ENCODE results near the gene PRPF19. TPM values are rescaled to one million over a fixed set of nuclear protein-coding genes. Genes with fewer than 3 reads are reported as not detected.

The PRPF19 gene
- total RNA-seq, 1 donor from 2014 or later, result 182 TPM

GRCh38 chr11:60871378-60872061 lies 34.9 kb downstream of the PRPF19 start:
- H3K27ac Mint-ChIP-seq, result peak overlapping the region; percentile 55
- peaks cover 65% of the 10 kb centered on the region for H3K4me1 Mint-ChIP-seq (ENCODE audit: low read depth)
- H3K36me3 Mint-ChIP-seq (ENCODE audit: low read depth), result peaks cover 8% of the 10 kb centered on the region
- intact Hi-C loops (cut with micrococcal nuclease), result loop anchor here (5.0 kb wide), 1 partner anchor 39 kb away; no protein-coding TSS in a partner anchor
- no peaks in the 10 kb centered on the region for H3K27me3 Mint-ChIP-seq (ENCODE audit: low read depth)
- no peak overlapping the region for H3K4me3 Mint-ChIP-seq (ENCODE audit: low read depth)
- peak; percentile 31 for DNase-seq (ENCODE audit: low spot score)
- no peaks in the 10 kb centered on the region for H3K9me3 Mint-ChIP-seq

GRCh38 chr11:60870733-60871377 lies 35.5 kb downstream of the PRPF19 start:
- no peaks in the 10 kb centered on the region for H3K27me3 Mint-ChIP-seq (ENCODE audit: low read depth)

GRCh38 chr11:60870276-60870675 lies 36.1 kb downstream of the PRPF19 start:
- H3K27me3 Mint-ChIP-seq (ENCODE audit: low read depth), result no peaks in the 10 kb centered on the region
- H3K27ac Mint-ChIP-seq, result no peak overlapping the region
- H3K36me3 Mint-ChIP-seq (ENCODE audit: low read depth), result peaks cover 5% of the 10 kb centered on the region
- intact Hi-C loops (cut with micrococcal nuclease), result loop anchor here (5.0 kb wide), 1 partner anchor 38 kb away; no protein-coding TSS in a partner anchor
- peaks cover 71% of the 10 kb centered on the region for H3K4me1 Mint-ChIP-seq (ENCODE audit: low read depth)
- no peak for DNase-seq (ENCODE audit: low spot score)
- H3K9me3 Mint-ChIP-seq, result no peaks in the 10 kb centered on the region
- H3K4me3 Mint-ChIP-seq (ENCODE audit: low read depth), result no peak overlapping the region

More at GRCh38 chr11:60870733-60871377, 35.5 kb downstream of the PRPF19 start:
- H3K36me3 Mint-ChIP-seq (ENCODE audit: low read depth), result peaks cover 5% of the 10 kb centered on the region
- no peak overlapping the region for H3K4me3 Mint-ChIP-seq (ENCODE audit: low read depth)
- no peak for DNase-seq (ENCODE audit: low spot score)
- peak overlapping the region; percentile 55 for H3K27ac Mint-ChIP-seq
- no peaks in the 10 kb centered on the region for H3K9me3 Mint-ChIP-seq
- peaks cover 68% of the 10 kb centered on the region for H3K4me1 Mint-ChIP-seq (ENCODE audit: low read depth)
- intact Hi-C loops (cut with micrococcal nuclease), result loop anchor here (5.0 kb wide), 1 partner anchor 39 kb away; no protein-coding TSS in a partner anchor

- Mint-ChIP-seq H3K36me3 (ENCODE audit: low read depth) (peaks cover 5% of the 10 kb centered on the region), H3K4me1 (ENCODE audit: low read depth) (peaks cover 75% of the 10 kb centered on the region), H3K27me3 (ENCODE audit: low read depth) (no peaks in the 10 kb centered on the region), H3K27ac (no peak overlapping the region), H3K4me3 (ENCODE audit: low read depth) (no peak overlapping the region), H3K9me3 (no peaks in the 10 kb centered on the region)
- DNase-seq (ENCODE audit: low spot score), result no peak
- intact Hi-C loops (cut with micrococcal nuclease), result no loop called here
These were observed 36.9 kb downstream of the PRPF19 start for GRCh38 chr11:60869451-60869825.

GRCh38 chr11:60868682-60869450 lies 37.5 kb downstream of the PRPF19 start:
- Mint-ChIP-seq H3K4me1 (ENCODE audit: low read depth) (peaks cover 75% of the 10 kb centered on the region), H3K4me3 (ENCODE audit: low read depth) (no peak overlapping the region), H3K27ac (peak overlapping the region; percentile 18), H3K27me3 (ENCODE audit: low read depth) (no peaks in the 10 kb centered on the region), H3K36me3 (ENCODE audit: low read depth) (no peaks in the 10 kb centered on the region), H3K9me3 (no peaks in the 10 kb centered on the region)
- intact Hi-C loops (cut with micrococcal nuclease), result no loop called here
- DNase-seq (ENCODE audit: low spot score), result no peak

- intact Hi-C loops (cut with micrococcal nuclease), result no loop called here
- Mint-ChIP-seq H3K4me3 (ENCODE audit: low read depth) (no peak overlapping the region), H3K4me1 (ENCODE audit: low read depth) (peaks cover 73% of the 10 kb centered on the region), H3K27me3 (ENCODE audit: low read depth) (no peaks in the 10 kb centered on the region), H3K9me3 (no peaks in the 10 kb centered on the region), H3K36me3 (ENCODE audit: low read depth) (no peaks in the 10 kb centered on the region), H3K27ac (no peak overlapping the region)
- no peak for DNase-seq (ENCODE audit: low spot score)
These were observed 38.3 kb downstream of the PRPF19 start for GRCh38 chr11:60867871-60868681.

GRCh38 chr11:60866911-60867870 lies 39.2 kb downstream of the PRPF19 start, which contains the start of gene ZP1:
ZP1 (plus strand) TSS chr11:60867542; CDS start chr11:60867562, 20 bp downstream.
- peaks cover 65% of the 10 kb centered on the region for H3K4me1 Mint-ChIP-seq (ENCODE audit: low read depth)

GRCh38 chr11:60864856-60865513 lies 41.4 kb downstream of the PRPF19 start:
- no peaks in the 10 kb centered on the region for H3K9me3 Mint-ChIP-seq
- DNase-seq (ENCODE audit: low spot score), result no peak
- H3K27ac Mint-ChIP-seq, result no peak overlapping the region
- H3K36me3 Mint-ChIP-seq (ENCODE audit: low read depth), result no peaks in the 10 kb centered on the region
- no peak overlapping the region for H3K4me3 Mint-ChIP-seq (ENCODE audit: low read depth)
- intact Hi-C loops (cut with micrococcal nuclease), result no loop called here
- no peaks in the 10 kb centered on the region for H3K27me3 Mint-ChIP-seq (ENCODE audit: low read depth)
- peaks cover 47% of the 10 kb centered on the region for H3K4me1 Mint-ChIP-seq (ENCODE audit: low read depth)

More at GRCh38 chr11:60866911-60867870, 39.2 kb downstream of the PRPF19 start, which contains the start of gene ZP1:
- no peaks in the 10 kb centered on the region for H3K9me3 Mint-ChIP-seq
- no peak within 1 kb of the TSS for H3K4me3 Mint-ChIP-seq (ENCODE audit: low read depth)
- H3K36me3 Mint-ChIP-seq (ENCODE audit: low read depth), result no peaks in the 10 kb centered on the region
- DNase-seq (ENCODE audit: low spot score), result no peak
- intact Hi-C loops (cut with micrococcal nuclease), result no loop called here
- H3K27ac Mint-ChIP-seq, result no peak within 1 kb of the TSS
- H3K27me3 Mint-ChIP-seq (ENCODE audit: low read depth), result no peaks in the 10 kb centered on the region

GRCh38 chr11:60863550-60864521 lies 42.5 kb downstream of the PRPF19 start:
- Mint-ChIP-seq H3K4me1 (ENCODE audit: low read depth) (peaks cover 45% of the 10 kb centered on the region), H3K36me3 (ENCODE audit: low read depth) (no peaks in the 10 kb centered on the region), H3K4me3 (ENCODE audit: low read depth) (no peak overlapping the region), H3K27ac (no peak overlapping the region), H3K27me3 (ENCODE audit: low read depth) (no peaks in the 10 kb centered on the region), H3K9me3 (no peaks in the 10 kb centered on the region)
- intact Hi-C loops (cut with micrococcal nuclease), result no loop called here
- DNase-seq (ENCODE audit: low spot score), result no peak

GRCh38 chr11:60862171-60862570 lies 44.2 kb downstream of the PRPF19 start:
- intact Hi-C loops (cut with micrococcal nuclease), result no loop called here
- H3K27me3 Mint-ChIP-seq (ENCODE audit: low read depth), result no peaks in the 10 kb centered on the region
- H3K9me3 Mint-ChIP-seq, result no peaks in the 10 kb centered on the region
- H3K4me3 Mint-ChIP-seq (ENCODE audit: low read depth), result no peak overlapping the region
- H3K36me3 Mint-ChIP-seq (ENCODE audit: low read depth), result no peaks in the 10 kb centered on the region
- no peak overlapping the region for H3K27ac Mint-ChIP-seq
- peaks cover 49% of the 10 kb centered on the region for H3K4me1 Mint-ChIP-seq (ENCODE audit: low read depth)
- DNase-seq (ENCODE audit: low spot score), result no peak

All from activated T-helper 2 cell treated with anti-CD3 and anti-CD28 coated beads, Interferon-gamma antibody, Interleukin-2, Interleukin-4, amounts not matched to agents 10 μg/mL and 5 μg/mL and 100 μg/mL, durations not matched to agents 14 hours and 24 hours and 36 hours (primary cell).